Forelimb muscle (tissue), 1 donor: Measurements from ENCODE around the gene AGAP1. TPM values are rescaled to one million over a fixed set of nuclear protein-coding genes. Genes with fewer than 3 reads are reported as not detected.

Experiments
- DNase-seq: peaks from one replicate; pipeline ENCODE4 v3.0.0-alpha.2; 2013; ENCODE audit warnings: low read depth
- polyA plus RNA-seq: library from polyadenylated mRNA; unstranded; fragments of 120-200 nt; gene quantifications from one replicate; pipeline ENCODE4 v1.2.1, GENCODE V29; 2013; ENCODE audit not compliant: insufficient read length

The AGAP1 gene
- polyA plus RNA-seq, 1 donor, result 25.9 TPM

- DNase-seq, result no peak
These were observed 599.3 kb downstream of the AGAP1 start for GRCh38 chr2:236093134-236093533.

- DNase-seq, result no peak
These were observed 601.7 kb downstream of the AGAP1 start for GRCh38 chr2:236095504-236095903.

GRCh38 chr2:236101311-236101950 is 607.6 kb downstream of the AGAP1 start:
- no peak for DNase-seq

- no peak for DNase-seq
These were observed 609.1 kb downstream of the AGAP1 start for GRCh38 chr2:236102971-236103370.

- no peak for DNase-seq
These were observed 610.1 kb downstream of the AGAP1 start for GRCh38 chr2:236103981-236104380.

- DNase-seq, result no peak
These were observed 612.2 kb downstream of the AGAP1 start for GRCh38 chr2:236105955-236106607.

- no peak for DNase-seq
These were observed 612.9 kb downstream of the AGAP1 start for GRCh38 chr2:236106761-236107160.

GRCh38 chr2:236107536-236107935 is 613.7 kb downstream of the AGAP1 start:
- DNase-seq, result no peak

- no peak for DNase-seq
These were observed 614.2 kb downstream of the AGAP1 start for GRCh38 chr2:236107942-236108625.

- DNase-seq, result no peak
These were observed 615.2 kb downstream of the AGAP1 start for GRCh38 chr2:236109061-236109460.

- DNase-seq, result no peak
These were observed 615.6 kb downstream of the AGAP1 start for GRCh38 chr2:236109473-236109872.

GRCh38 chr2:236112466-236112865 is 618.6 kb downstream of the AGAP1 start:
- no peak for DNase-seq

GRCh38 chr2:236113425-236113824 is 619.6 kb downstream of the AGAP1 start:
- no peak for DNase-seq

GRCh38 chr2:236113948-236114347 is 620.1 kb downstream of the AGAP1 start:
- DNase-seq, result no peak

- DNase-seq, result no peak
These were observed 621.1 kb downstream of the AGAP1 start for GRCh38 chr2:236114959-236115358.

- DNase-seq, result no peak
These were observed 623.6 kb downstream of the AGAP1 start for GRCh38 chr2:236117401-236117800.

- DNase-seq, result no peak
These were observed 624.0 kb downstream of the AGAP1 start for GRCh38 chr2:236117861-236118269.

GRCh38 chr2:236119003-236119402 is 625.2 kb downstream of the AGAP1 start:
- DNase-seq, result no peak

- no peak for DNase-seq
These were observed 625.6 kb downstream of the AGAP1 start for GRCh38 chr2:236119476-236119875.

GRCh38 chr2:236120141-236120601 is 626.3 kb downstream of the AGAP1 start:
- no peak for DNase-seq

GRCh38 chr2:236120829-236121228 is 627.0 kb downstream of the AGAP1 start:
- no peak for DNase-seq

GRCh38 chr2:236121546-236121945 is 627.7 kb downstream of the AGAP1 start:
- no peak for DNase-seq

- no peak for DNase-seq
These were observed 628.4 kb downstream of the AGAP1 start for GRCh38 chr2:236122236-236122635.
